Neuronal stem cell (in vitro differentiated cells): ENCODE data around the gene SIAE.

Experiments used
- DNase-seq: peaks from one replicate; pipeline ENCODE4 v3.0.0-alpha.2; 2013; ENCODE audit warnings: low spot score
- H2AFZ ChIP-seq: one replicate; pipeline ENCODE4 v1.6.1; 2013; ENCODE audit warnings: mild to moderate bottlenecking, low read length, inconsistent platforms
- H2AK5ac ChIP-seq: 2 replicates; pipeline ENCODE4 v1.6.1; 2013; ENCODE audit warnings: low read depth, mild to moderate bottlenecking, inconsistent platforms, low read length, moderate library complexity, mixed read lengths
- H2BK120ac ChIP-seq: 2 replicates; pipeline ENCODE4 v1.6.1; 2013; ENCODE audit warnings: low read depth, mild to moderate bottlenecking, inconsistent platforms, low read length, moderate library complexity, mixed read lengths
- H2BK12ac ChIP-seq: one replicate; pipeline ENCODE4 v1.6.1; 2013; ENCODE audit warnings: low read length, inconsistent platforms
- H2BK15ac ChIP-seq: 2 replicates; pipeline ENCODE4 v1.6.1; 2013; ENCODE audit warnings: mild to moderate bottlenecking, low read length, inconsistent platforms, mixed read lengths
- H2BK5ac ChIP-seq: one replicate; pipeline ENCODE4 v1.6.1; 2013; ENCODE audit warnings: inconsistent platforms, mild to moderate bottlenecking, low read length, moderate library complexity
- H3K14ac ChIP-seq: one replicate; pipeline ENCODE4 v1.6.1; 2013; ENCODE audit warnings: low read length, inconsistent platforms
- H3K18ac ChIP-seq: 2 replicates; pipeline ENCODE4 v1.6.1; 2013; ENCODE audit warnings: low read length, inconsistent platforms
- H3K23ac ChIP-seq: 2 replicates; pipeline ENCODE4 v1.6.1; 2013; ENCODE audit warnings: low read depth, mild to moderate bottlenecking, mixed read lengths, low read length, inconsistent platforms; ENCODE audit not compliant: poor library complexity
- H3K27ac ChIP-seq: replicated peaks from 3 replicates; pipeline ENCODE4 v1.5.1; 2013; ENCODE audit warnings: low read length, inconsistent platforms
- H3K27me3 ChIP-seq, 3 experiments: 2 replicates each; pipeline ENCODE4 v1.6.1; 2013; ENCODE audit warnings: low read length in 3 of 3, mild to moderate bottlenecking in 2 of 3, inconsistent platforms in 1 of 3, low read depth in 1 of 3, mixed read lengths in 1 of 3, moderate library complexity in 1 of 3; ENCODE audit not compliant: control insufficient read depth in 3 of 3, insufficient read depth in 3 of 3
- H3K36me3 ChIP-seq, 2 donors: replicated peaks in 1 of 2; 2 replicates each; pipeline ENCODE4 v1.6.1; 2013; ENCODE audit warnings: low read length in 2 of 2; ENCODE audit not compliant: control insufficient read depth in 2 of 2, insufficient read depth in 2 of 2
- H3K4ac ChIP-seq: 2 replicates; pipeline ENCODE4 v1.6.1; 2013; ENCODE audit warnings: inconsistent platforms, mild to moderate bottlenecking, low read length, moderate library complexity
- H3K4me1 ChIP-seq, 2 donors: 1 replicate in 1 of 2; 2 replicates in 1 of 2; pipeline ENCODE4 v1.6.1; 2013; ENCODE audit warnings: low read length in 2 of 2, low read depth in 1 of 2; ENCODE audit not compliant: control insufficient read depth in 2 of 2, insufficient read depth in 1 of 2
- H3K4me2 ChIP-seq: one replicate; pipeline ENCODE4 v1.6.1; 2013; ENCODE audit warnings: mild to moderate bottlenecking, low read length, inconsistent platforms; ENCODE audit not compliant: insufficient read depth, poor library complexity, severe bottlenecking
- H3K4me3 ChIP-seq, 2 donors: 2 replicates each; pipeline ENCODE4 v1.5.1; 2013; ENCODE audit warnings: low read length in 2 of 2, mild to moderate bottlenecking in 2 of 2, inconsistent platforms in 1 of 2, moderate library complexity in 1 of 2
- H3K79me1 ChIP-seq: one replicate; pipeline ENCODE4 v1.6.1; 2013; ENCODE audit warnings: low read depth, mild to moderate bottlenecking, inconsistent platforms, low read length, moderate library complexity
- H3K9ac ChIP-seq: one replicate; pipeline ENCODE4 v1.6.1; 2013; ENCODE audit warnings: mild to moderate bottlenecking, low read depth, low read length, inconsistent platforms; ENCODE audit not compliant: poor library complexity
- H3K9me3 ChIP-seq, 2 donors: replicated peaks in 1 of 2; 2 replicates each; pipeline versions ENCODE3 to v1.6.1; 2013; ENCODE audit warnings: low read length in 2 of 2, mild to moderate bottlenecking in 2 of 2, inconsistent platforms in 1 of 2, low read depth in 1 of 2, mixed read lengths in 1 of 2, moderate library complexity in 1 of 2; ENCODE audit not compliant: control insufficient read depth in 2 of 2, insufficient read depth in 1 of 2
- H4K8ac ChIP-seq: one replicate; pipeline ENCODE4 v1.6.1; 2013; ENCODE audit warnings: low read depth, mild to moderate bottlenecking, inconsistent platforms, low read length, moderate library complexity
- H4K91ac ChIP-seq: one replicate; pipeline ENCODE4 v1.6.1; 2013; ENCODE audit warnings: low read length, low read depth, mild to moderate bottlenecking, inconsistent platforms; ENCODE audit not compliant: poor library complexity
- WGBS, 2 donors: extraction: QIAGEN DNeasy Blood & Tissue Kit; methylation state at CpG; one replicate each; pipeline ENCODE4 v1.1.7; 2013; ENCODE audit warnings: missing lambda C conversion rate in 2 of 2, mixed read lengths in 1 of 2; ENCODE audit not compliant: insufficient read length in 2 of 2, insufficient replicate concordance in 1 of 2; ENCODE audit errors: extremely low coverage in 2 of 2; 5-methylcytosine and 5-hydroxymethylcytosine counted together

The SIAE gene

GRCh38 chr11:124662106-124662505, 11.4 kb downstream of the SIAE start:
- H2AFZ ChIP-seq, result no peak overlapping the region
- no CpG with 5 or more reads among the region's 4 CpGs for WGBS, 2 donors
- no peak overlapping the region for H3K18ac ChIP-seq
- H3K9me3 ChIP-seq, result no peaks in the 10 kb centered on the region
- H2BK5ac ChIP-seq, result no peak overlapping the region
- H2AK5ac ChIP-seq, result no peak overlapping the region
- H2BK12ac ChIP-seq, result no peak overlapping the region
- no peak overlapping the region for H3K4me2 ChIP-seq
- H3K36me3 ChIP-seq, result no peaks in the 10 kb centered on the region
- no peak overlapping the region for H4K8ac ChIP-seq
- H3K14ac ChIP-seq, result no peak overlapping the region
- H2BK120ac ChIP-seq, result no peak overlapping the region
- H3K4ac ChIP-seq, result no peak overlapping the region
- no peak for DNase-seq
- no peak overlapping the region for H3K27ac ChIP-seq
- no peak overlapping the region for H3K9ac ChIP-seq
- H3K79me1 ChIP-seq, result no peaks in the 10 kb centered on the region
- no peak overlapping the region for H2BK15ac ChIP-seq
- no peaks in the 10 kb centered on the region for H3K27me3 ChIP-seq
- no peak overlapping the region for H4K91ac ChIP-seq
- no peak overlapping the region for H3K4me3 ChIP-seq
- peaks cover 1 to 14% of the 10 kb centered on the region in 2 donors for H3K4me1 ChIP-seq
- H3K23ac ChIP-seq, result no peak overlapping the region

DNA sequence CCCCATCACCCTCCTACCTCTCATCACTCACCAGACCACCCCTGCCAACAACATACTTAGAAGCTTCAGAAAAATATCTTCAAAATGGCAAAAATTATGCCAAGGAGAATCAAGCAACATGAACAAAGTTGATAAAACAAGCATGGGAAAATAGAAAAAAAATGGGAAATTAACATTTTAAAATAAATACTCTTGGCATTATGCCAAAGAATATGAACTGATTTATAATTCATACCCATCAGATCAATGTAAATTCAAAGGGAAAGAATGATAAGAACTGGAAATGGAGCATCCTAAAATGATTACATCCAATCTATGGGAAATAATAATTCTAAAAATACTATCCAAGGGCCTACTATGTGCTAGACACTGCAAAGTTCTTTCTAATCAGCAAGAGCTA, 12.0 kb downstream of the SIAE start:
- Histone ChIP-seq H3K27ac (no peak overlapping the region), H3K9ac (no peak overlapping the region), H3K36me3 (no peaks in the 10 kb centered on the region), H2AK5ac (no peak overlapping the region), H4K8ac (no peak overlapping the region), H3K18ac (no peak overlapping the region), H2AFZ (no peak overlapping the region), H3K14ac (no peak overlapping the region), H3K9me3 (no peaks in the 10 kb centered on the region), H3K23ac (no peak overlapping the region), H2BK5ac (no peak overlapping the region), H3K4me2 (no peak overlapping the region), H3K4ac (no peak overlapping the region), H2BK12ac (no peak overlapping the region), H3K79me1 (no peaks in the 10 kb centered on the region), H3K4me3 (no peak overlapping the region), H3K27me3 (no peaks in the 10 kb centered on the region), H4K91ac (no peak overlapping the region), H3K4me1 (peaks cover 6 to 18% of the 10 kb centered on the region in 2 donors), H2BK15ac (no peak overlapping the region), H2BK120ac (no peak overlapping the region)
- DNase-seq, result no peak

- H3K4me1 ChIP-seq, result peaks cover 6 to 18% of the 10 kb centered on the region in 2 donors
- no peak overlapping the region for H3K4me2 ChIP-seq
- no peak overlapping the region for H3K14ac ChIP-seq
- H3K4ac ChIP-seq, result no peak overlapping the region
- no peaks in the 10 kb centered on the region for H3K36me3 ChIP-seq
- H2BK120ac ChIP-seq, result no peak overlapping the region
- H2AK5ac ChIP-seq, result no peak overlapping the region
- H4K91ac ChIP-seq, result no peak overlapping the region
- H3K27ac ChIP-seq, result no peak overlapping the region
- no peak overlapping the region for H2BK15ac ChIP-seq
- H3K79me1 ChIP-seq, result no peaks in the 10 kb centered on the region
- H4K8ac ChIP-seq, result no peak overlapping the region
- no peak overlapping the region for H3K23ac ChIP-seq
- DNase-seq, result no peak
- no CpG with 5 or more reads among the region's 1 CpG for WGBS, 2 donors
- H3K27me3 ChIP-seq, result no peaks in the 10 kb centered on the region
- no peak overlapping the region for H3K18ac ChIP-seq
- no peak overlapping the region for H3K9ac ChIP-seq
- H3K4me3 ChIP-seq, result no peak overlapping the region
- H2AFZ ChIP-seq, result no peak overlapping the region
- H2BK5ac ChIP-seq, result no peak overlapping the region
- no peaks in the 10 kb centered on the region for H3K9me3 ChIP-seq
- no peak overlapping the region for H2BK12ac ChIP-seq
Measured at GRCh38 chr11:124658986-124659385, 14.6 kb downstream of the SIAE start.

DNA sequence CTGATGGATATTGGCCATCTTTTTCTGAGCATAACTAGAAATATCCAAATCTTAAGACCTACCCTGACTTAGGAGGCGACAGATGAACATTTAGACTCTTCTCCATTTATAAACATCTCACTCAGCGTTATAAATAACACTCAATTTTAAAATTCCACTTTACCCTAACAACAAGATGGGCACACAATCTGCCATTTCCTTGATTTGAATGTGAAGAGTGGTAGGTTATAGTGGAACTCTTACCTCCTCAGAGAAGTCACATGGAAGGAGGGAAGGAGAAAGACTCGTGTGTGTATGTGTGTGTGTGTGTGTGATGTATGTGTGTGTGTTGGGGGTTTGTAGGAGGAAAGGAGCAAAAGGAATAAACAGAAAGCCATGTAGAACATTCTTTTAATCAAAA, 15.0 kb downstream of the SIAE start:
- Histone ChIP-seq H3K9me3 (no peaks in the 10 kb centered on the region), H2BK15ac (no peak overlapping the region), H3K4me1 (peaks cover 6 to 18% of the 10 kb centered on the region in 2 donors), H3K79me1 (no peaks in the 10 kb centered on the region), H3K23ac (no peak overlapping the region), H3K4ac (no peak overlapping the region), H4K8ac (no peak overlapping the region), H3K18ac (no peak overlapping the region), H3K9ac (no peak overlapping the region), H3K14ac (no peak overlapping the region), H2BK120ac (no peak overlapping the region), H3K27me3 (no peaks in the 10 kb centered on the region), H3K4me2 (no peak overlapping the region), H3K27ac (no peak overlapping the region), H2AFZ (no peak overlapping the region), H3K4me3 (no peak overlapping the region), H2AK5ac (no peak overlapping the region), H3K36me3 (no peaks in the 10 kb centered on the region), H4K91ac (no peak overlapping the region), H2BK5ac (no peak overlapping the region), H2BK12ac (no peak overlapping the region)
- 100% methylated on average over 2 of the region's 3 CpGs; no CpG with 5 or more reads in 1 of the 2 donors for WGBS, 2 donors
- no peak for DNase-seq
